ENCODE results near the gene GNAI3.

Gene GNAI3

DNA sequence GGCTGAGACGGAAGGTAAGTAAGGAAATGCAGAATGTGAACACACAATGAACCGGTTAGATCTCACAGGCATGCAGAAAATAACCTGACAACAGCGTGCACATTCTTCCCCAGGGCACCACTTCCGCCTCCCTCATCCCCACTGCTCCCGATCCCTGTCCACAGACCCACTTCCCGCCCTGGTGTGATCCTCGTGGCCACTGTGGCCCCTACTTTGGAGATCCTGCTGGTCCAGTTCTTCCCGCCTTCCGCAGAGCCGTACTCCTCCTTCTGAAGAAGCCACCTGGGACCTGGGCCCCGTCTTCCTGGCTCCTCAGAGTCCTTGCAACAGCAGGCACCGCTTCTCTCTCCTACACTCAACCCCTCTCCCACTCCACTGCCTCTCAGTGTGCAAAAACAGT, 106.1 kb downstream of the GNAI3 start:
- in situ Hi-C loops (cut with MboI; ENCODE audit: low sequenced_read_pairs), result loop anchor here (25.0 kb wide), 1 partner anchor 333 kb away; the partner anchor contains the start of gene AHCYL1

DNA sequence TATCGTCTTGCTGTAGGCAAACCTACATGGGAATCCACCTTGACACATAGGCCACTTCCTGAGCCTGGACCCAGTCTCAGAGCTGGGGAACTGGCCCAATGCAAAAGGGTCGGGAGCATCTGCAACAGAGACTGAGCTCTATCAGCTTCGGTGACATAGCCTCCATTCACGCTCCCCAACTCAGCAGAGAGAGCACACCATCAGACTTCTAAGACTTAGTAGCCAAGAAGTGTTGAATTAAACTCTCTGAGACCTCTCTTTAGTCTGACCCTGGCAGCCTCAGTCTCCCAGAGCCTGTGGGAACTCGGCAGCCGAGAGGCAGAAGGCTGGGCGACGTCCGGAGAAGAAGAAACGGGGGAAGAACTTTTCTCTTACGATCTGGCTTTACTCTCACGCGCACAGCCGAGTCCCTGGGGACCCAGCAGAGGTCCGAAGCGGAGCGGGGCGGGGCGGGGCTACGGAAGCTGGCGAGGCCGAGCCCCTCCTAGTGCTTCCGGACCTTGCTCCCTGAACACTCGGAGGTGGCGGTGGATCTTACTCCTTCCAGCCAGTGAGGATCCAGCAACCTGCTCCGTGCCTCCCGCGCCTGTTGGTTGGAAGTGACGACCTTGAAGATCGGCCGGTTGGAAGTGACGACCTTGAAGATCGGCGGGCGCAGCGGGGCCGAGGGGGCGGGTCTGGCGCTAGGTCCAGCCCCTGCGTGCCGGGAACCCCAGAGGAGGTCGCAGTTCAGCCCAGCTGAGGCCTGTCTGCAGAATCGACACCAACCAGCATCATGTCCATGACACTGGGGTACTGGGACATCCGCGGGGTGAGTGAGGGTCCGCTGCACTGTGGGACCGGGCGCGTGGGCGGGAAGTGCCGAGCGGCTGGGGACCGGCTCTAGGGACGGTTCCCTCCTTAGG, 107.5 kb downstream of the GNAI3 start, which contains the start of gene GSTM4:
Gene GSTM4 (plus strand): TSS at position 485 of the 905 bp plus-strand sequence. CDS start 291 bp downstream, at position 776.
- in situ Hi-C loops (cut with MboI; ENCODE audit: low sequenced_read_pairs), result loop anchor here (25.0 kb wide), 1 partner anchor 331 kb away; the partner anchor contains the start of gene AHCYL1

DNA sequence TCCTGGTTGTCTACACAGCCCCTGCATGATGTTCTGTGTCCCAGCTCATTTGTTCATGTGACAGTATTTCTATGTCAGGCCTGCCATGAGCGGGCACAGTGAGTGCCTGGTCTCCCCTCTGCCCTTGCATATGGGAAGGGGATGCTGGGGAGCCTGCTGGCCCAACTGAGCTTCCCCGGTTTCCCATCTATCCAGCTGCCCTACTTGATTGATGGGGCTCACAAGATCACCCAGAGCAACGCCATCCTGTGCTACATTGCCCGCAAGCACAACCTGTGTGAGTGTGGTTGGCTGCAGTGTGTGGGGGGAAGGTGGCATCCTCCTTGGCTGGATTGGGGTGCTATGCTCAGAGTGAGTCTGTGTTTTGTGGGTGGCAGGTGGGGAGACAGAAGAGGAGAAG, 109.0 kb downstream of the GNAI3 start:
- in situ Hi-C loops (cut with MboI; ENCODE audit: low sequenced_read_pairs), result loop anchor here (25.0 kb wide), 1 partner anchor 330 kb away; the partner anchor contains the start of gene AHCYL1

DNA sequence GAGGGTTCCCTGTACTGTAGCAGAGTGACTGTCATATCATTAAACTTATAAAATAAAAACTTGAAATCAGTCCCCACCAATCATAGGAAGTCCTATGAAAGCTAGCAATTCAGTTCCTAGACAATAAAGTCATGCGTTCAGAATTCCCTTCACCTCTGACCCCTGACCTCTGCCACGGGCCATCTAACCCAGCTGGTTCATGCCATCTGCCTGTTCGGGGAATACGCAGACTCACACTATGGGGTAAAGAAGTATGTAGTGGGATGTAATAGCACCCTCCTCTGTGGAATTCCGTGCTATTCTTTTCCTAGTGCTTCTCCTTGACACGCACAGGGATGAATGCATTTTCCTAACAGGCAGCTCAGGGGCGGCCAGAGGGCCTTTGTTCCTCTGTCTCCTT, 109.6 kb downstream of the GNAI3 start:
- in situ Hi-C loops (cut with MboI; ENCODE audit: low sequenced_read_pairs), result loop anchor here (25.0 kb wide), 1 partner anchor 329 kb away; the partner anchor contains the start of gene AHCYL1

DNA sequence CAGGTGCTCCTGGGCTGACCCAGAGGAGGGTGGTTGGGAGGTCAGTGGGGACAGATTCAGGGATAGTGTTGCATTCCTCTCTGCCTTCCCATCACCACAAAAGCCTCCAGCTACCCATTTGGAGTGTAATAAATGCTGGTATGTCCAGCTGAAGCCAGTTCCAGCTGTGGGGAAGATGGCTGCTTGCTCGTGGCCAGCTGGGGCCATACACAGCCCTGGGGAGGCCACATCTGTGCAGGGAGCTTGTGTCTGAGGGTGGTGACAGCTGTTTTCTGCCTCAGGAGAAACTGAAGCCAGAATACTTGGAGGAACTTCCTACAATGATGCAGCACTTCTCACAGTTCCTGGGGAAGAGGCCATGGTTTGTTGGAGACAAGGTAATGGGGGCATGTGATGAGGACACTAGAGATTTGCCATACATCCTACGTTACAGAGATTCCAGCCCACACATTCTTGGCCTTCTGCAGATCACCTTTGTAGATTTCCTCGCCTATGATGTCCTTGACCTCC, 110.2 kb downstream of the GNAI3 start:
- in situ Hi-C loops (cut with MboI; ENCODE audit: low sequenced_read_pairs), result loop anchor here (25.0 kb wide), 1 partner anchor 329 kb away; the partner anchor contains the start of gene AHCYL1

DNA sequence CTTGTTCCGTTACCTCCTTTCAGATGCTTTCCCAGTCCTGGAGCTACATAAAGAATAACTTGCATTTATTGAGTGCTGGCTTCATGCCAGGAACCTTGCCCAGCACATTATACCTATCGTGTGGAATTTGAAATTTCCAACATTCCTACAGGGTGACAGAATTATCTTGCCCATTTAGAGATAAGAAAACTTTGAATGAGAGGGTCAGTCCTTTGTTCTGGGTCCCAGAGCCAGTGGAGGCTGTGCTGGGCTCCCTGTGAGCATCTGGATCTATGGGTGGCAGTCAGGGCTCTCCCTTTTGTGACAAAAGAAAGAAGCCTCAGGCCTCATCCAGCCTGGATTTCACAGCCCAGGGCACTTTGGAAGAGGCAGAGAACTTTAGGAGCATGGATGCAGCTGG, 110.7 kb downstream of the GNAI3 start:
- in situ Hi-C loops (cut with MboI; ENCODE audit: low sequenced_read_pairs), result loop anchor here (25.0 kb wide), 1 partner anchor 328 kb away; the partner anchor contains the start of gene AHCYL1

DNA sequence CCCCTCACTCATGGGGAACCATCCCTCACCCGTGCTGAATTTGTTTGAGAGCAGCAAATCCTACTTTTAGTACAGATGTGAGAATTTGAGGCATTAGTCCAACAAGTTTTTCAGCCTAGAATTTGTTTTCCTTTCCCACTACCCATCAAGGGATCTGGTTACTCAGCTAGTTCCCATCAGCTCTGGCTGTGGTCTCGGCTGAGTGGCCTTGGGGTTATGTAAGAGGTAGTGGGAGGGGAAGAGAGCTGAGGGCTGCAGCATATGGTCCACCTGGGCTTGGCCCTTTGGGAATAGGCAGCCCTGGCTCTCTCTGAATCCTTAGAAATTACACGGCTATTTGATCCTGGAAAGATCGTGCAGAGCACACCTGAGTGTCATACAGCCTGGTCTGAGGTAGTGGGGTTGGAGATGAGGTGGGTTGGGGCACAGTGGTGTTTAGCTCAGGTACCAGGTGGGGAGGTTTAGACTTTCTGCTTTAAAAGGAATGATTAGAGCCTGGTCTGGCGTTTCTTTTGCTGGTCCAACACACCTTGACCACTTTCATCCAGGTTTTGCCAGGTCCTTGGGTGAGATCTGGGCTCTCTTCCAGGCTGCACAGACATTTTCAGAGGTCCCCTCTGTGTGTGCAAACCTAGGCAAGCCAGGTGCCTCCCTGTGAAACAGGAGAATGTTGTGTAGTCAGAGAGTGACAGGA, 111.7 kb downstream of the GNAI3 start:
- in situ Hi-C loops (cut with MboI; ENCODE audit: low sequenced_read_pairs), result loop anchor here (25.0 kb wide), 1 partner anchor 327 kb away; the partner anchor contains the start of gene AHCYL1

DNA sequence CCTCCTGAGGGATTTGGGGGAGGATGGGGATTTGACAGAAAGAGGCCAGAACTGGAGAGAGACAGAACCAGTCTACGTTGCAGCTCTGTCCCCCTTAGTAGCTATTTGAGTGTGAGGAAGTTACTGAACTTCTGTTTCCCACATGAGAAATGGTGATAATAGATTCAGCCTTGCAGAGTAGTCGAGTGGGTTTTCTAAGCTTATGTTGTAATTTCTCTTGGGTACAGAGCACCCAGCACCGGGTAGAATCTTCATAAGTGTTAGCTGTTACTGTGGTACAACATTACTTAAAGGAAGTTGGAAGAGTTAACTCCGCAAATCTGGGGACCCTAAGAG, 112.2 kb downstream of the GNAI3 start:
- in situ Hi-C loops (cut with MboI; ENCODE audit: low sequenced_read_pairs), result loop anchor here (25.0 kb wide), 1 partner anchor 327 kb away; the partner anchor contains the start of gene AHCYL1

DNA sequence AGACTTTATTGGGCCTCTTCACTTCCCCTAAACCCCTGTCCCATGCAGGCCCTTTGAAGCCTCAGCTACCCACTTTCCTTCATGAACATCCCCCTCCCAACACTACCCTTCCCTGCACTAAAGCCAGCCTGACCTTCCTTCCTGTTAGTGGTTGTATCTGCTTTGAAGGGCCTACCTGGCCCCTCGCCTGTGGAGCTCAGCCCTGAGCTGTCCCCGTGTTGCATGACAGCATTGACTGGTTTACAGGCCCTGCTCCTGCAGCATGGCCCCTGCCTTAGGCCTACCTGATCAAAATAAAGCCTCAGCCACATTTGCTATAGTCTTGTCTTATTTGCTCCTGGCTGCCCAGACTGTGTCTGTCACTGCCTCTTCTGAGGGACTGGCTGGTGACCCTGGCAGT, 113.0 kb downstream of the GNAI3 start:
- in situ Hi-C loops (cut with MboI; ENCODE audit: low sequenced_read_pairs), result loop anchor here (25.0 kb wide), 1 partner anchor 326 kb away; the partner anchor contains the start of gene AHCYL1

DNA sequence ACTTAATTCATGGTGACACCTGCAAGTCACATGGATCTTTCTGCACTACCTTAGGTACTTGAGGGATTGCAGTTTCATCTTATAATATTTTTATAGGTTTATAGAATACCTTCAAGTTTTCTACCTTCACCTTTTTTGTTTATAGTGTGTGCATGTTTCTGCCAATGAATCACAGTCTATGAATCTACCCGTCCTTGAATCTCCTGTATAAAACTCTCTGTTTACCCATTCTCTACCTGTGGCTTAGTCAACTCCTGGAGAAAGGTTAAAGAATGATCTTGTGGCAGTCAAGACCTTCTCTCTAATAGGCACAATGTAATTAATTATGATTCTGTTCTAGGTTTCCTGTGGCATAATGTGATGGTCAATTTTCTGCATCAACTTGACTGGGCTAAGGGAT, 116.3 kb downstream of the GNAI3 start:
- in situ Hi-C loops (cut with MboI; ENCODE audit: low sequenced_read_pairs), result loop anchor here (25.0 kb wide), 1 partner anchor 323 kb away; the partner anchor contains the start of gene AHCYL1

DNA sequence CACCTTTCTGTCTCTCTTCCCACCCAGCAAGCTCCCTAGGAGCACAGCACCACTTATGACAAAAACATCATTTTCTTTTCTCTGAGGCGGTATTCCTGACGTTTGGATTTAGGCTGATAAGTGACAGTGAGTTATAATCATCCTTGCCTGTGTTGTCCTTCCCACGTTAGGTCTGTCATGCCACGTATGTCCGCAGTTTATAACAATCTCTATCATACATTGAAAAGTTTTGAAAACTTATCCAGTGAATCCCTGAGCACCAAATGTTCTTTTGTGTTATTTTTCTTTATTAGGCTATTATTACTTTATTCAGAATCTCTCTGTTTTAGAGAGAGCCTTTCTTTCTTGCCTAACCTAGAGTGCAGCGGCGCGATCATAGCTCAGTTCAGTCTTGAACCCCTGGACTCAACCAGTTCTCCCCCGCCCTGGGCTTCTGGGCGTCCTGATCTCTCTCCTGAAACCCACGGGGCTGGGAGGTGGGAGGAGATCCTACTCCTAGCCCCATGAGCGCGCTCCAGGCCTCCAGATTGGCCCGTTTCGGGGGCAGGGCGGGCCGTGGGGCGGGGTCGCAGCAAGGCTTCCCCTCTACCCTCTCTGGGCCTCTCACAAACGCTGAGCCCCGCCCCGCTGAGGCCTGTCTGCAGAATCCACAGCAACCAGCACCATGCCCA, 119.2 kb downstream of the GNAI3 start, which contains the start of gene GSTM2:
Gene GSTM2 (plus strand): TSS at position 606 of the 671 bp plus-strand sequence. CDS start 59 bp downstream, at position 665.
- in situ Hi-C loops (cut with MboI; ENCODE audit: low sequenced_read_pairs), result loop anchor here (25.0 kb wide), 1 partner anchor 320 kb away; the partner anchor contains the start of gene AHCYL1
